Activated CD8-positive, alpha-beta memory T cell treated with anti-CD3 and anti-CD28 coated beads for 4 hours (primary cell): Measurements from ENCODE around the gene OSBP2.

Experiments used
- DNase-seq, 2 donors: peaks; one replicate each; pipeline ENCODE4 v3.0.0-alpha.2; 2020; ENCODE audit warnings: low read depth in 2 of 2

Gene OSBP2

GRCh38 chr22:30902496-30903357 is 208.1 kb downstream of the OSBP2 start:
- no peak for DNase-seq

GRCh38 chr22:30903876-30904460 is 209.3 kb downstream of the OSBP2 start:
- no peak for DNase-seq

GRCh38 chr22:30905696-30906341 is 211.1 kb downstream of the OSBP2 start:
- no peak for DNase-seq

- no peak for DNase-seq
These were observed 211.7 kb downstream of the OSBP2 start for GRCh38 chr22:30906411-30906810.

GRCh38 chr22:30906946-30907345 is 212.3 kb downstream of the OSBP2 start:
- DNase-seq, result no peak

- DNase-seq, result no peak
These were observed 213.4 kb downstream of the OSBP2 start for GRCh38 chr22:30908051-30908461.

GRCh38 chr22:30909306-30909705 is 214.6 kb downstream of the OSBP2 start:
- no peak for DNase-seq

- DNase-seq, result no peak
These were observed 215.7 kb downstream of the OSBP2 start for GRCh38 chr22:30910358-30910757.

GRCh38 chr22:30918761-30919160 is 224.1 kb downstream of the OSBP2 start:
- no peak for DNase-seq

- DNase-seq, result no peak
These were observed 225.3 kb downstream of the OSBP2 start for GRCh38 chr22:30919973-30920372.

GRCh38 chr22:30920407-30920806 is 225.7 kb downstream of the OSBP2 start:
- DNase-seq, result peak; percentile 73 to 75

GRCh38 chr22:30921108-30921507 is 226.4 kb downstream of the OSBP2 start:
- no peak for DNase-seq

GRCh38 chr22:30922151-30922611 is 227.5 kb downstream of the OSBP2 start:
- peak; percentile 64 to 79 for DNase-seq

GRCh38 chr22:30923168-30923900 is 228.7 kb downstream of the OSBP2 start:
- no peak for DNase-seq

GRCh38 chr22:30925667-30926066 is 231.0 kb downstream of the OSBP2 start:
- DNase-seq, result no peak

GRCh38 chr22:30926706-30927105 is 232.0 kb downstream of the OSBP2 start:
- DNase-seq, result no peak

GRCh38 chr22:30927806-30928205 is 233.1 kb downstream of the OSBP2 start:
- no peak for DNase-seq

GRCh38 chr22:30928401-30928800 is 233.7 kb downstream of the OSBP2 start:
- no peak for DNase-seq

- DNase-seq, result no peak
These were observed 235.6 kb downstream of the OSBP2 start for GRCh38 chr22:30930228-30930627.

- no peak for DNase-seq
These were observed 237.0 kb downstream of the OSBP2 start for GRCh38 chr22:30931541-30932300.

- DNase-seq, result no peak
These were observed 238.0 kb downstream of the OSBP2 start for GRCh38 chr22:30932661-30933060.
